ENCODE results near the gene IQSEC1. TPM values are rescaled to one million over a fixed set of nuclear protein-coding genes. Genes with fewer than 3 reads are reported as not detected.

The IQSEC1 gene
- total RNA-seq, 1 donor from 2014 or later: 82.3 TPM

DNA sequence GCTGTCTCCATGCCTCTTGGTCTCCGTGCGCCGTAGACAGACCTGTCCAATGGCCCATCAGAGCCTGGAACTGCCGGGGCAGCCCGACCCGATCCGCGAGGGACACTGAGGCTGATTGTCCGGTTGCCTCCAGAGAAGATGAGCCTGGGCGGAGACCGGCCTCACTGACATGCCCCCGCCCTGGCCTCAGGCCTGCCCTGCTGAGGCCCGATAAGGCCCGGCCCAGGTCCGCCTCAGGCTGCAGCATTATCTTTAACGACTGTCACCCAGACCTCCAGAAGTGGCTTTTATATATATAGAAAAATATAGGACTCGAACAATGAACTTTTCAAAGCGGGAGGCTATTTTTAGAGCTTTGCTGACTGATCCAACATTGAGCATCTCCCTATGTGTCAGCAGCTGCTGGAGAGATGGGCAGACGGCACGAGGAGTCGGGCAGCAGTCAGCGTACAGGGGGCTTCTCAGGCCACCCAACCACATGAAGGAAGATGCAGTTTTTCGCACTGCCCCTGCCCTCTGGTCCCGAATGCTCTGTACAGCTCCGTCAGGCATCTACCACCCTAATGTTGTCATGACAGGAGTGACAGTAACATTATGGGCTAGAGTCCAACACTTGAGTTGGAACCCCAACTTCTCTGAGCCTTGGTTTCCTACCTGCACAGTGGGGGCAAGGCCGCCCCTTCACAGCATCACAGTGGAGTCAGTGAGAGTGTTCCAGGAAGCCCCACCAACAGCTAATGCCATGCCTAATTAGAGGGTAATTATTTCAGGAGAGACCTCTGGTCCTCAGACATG, 119.8 kb downstream of the IQSEC1 start:
- Histone ChIP-seq H3K36me3 (no peaks in the 10 kb centered on the region), H3K4me1 (peaks cover 57% of the 10 kb centered on the region), H3K27me3 (ENCODE audit: low read depth) (no peaks in the 10 kb centered on the region), H3K4me3 (no peak overlapping the region), H3K9me3 (no peaks in the 10 kb centered on the region), H3K27ac (no peak overlapping the region)
- TF ChIP-seq, protein P1, sequence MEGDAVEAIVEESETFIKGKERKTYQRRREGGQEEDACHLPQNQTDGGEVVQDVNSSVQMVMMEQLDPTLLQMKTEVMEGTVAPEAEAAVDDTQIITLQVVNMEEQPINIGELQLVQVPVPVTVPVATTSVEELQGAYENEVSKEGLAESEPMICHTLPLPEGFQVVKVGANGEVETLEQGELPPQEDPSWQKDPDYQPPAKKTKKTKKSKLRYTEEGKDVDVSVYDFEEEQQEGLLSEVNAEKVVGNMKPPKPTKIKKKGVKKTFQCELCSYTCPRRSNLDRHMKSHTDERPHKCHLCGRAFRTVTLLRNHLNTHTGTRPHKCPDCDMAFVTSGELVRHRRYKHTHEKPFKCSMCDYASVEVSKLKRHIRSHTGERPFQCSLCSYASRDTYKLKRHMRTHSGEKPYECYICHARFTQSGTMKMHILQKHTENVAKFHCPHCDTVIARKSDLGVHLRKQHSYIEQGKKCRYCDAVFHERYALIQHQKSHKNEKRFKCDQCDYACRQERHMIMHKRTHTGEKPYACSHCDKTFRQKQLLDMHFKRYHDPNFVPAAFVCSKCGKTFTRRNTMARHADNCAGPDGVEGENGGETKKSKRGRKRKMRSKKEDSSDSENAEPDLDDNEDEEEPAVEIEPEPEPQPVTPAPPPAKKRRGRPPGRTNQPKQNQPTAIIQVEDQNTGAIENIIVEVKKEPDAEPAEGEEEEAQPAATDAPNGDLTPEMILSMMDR (IDR thresholded peaks at IDR 0.05): no peak
- intact Hi-C loops (cut with DNase I): no loop called here
- ATAC-seq: no peak
- no peak for DNase-seq

- Histone ChIP-seq H3K4me3 (no peak overlapping the region), H3K27me3 (ENCODE audit: low read depth) (no peaks in the 10 kb centered on the region), H3K9me3 (no peaks in the 10 kb centered on the region), H3K36me3 (no peaks in the 10 kb centered on the region), H3K27ac (no peak overlapping the region), H3K4me1 (peaks cover 62% of the 10 kb centered on the region)
- no peak for ATAC-seq
- no peak for DNase-seq
- intact Hi-C loops (cut with DNase I): no loop called here
- TF ChIP-seq, protein P1 (IDR thresholded peaks at IDR 0.05): no peak
Measured at GRCh38 chr3:12952343-12953200, 120.7 kb downstream of the IQSEC1 start.

DNA sequence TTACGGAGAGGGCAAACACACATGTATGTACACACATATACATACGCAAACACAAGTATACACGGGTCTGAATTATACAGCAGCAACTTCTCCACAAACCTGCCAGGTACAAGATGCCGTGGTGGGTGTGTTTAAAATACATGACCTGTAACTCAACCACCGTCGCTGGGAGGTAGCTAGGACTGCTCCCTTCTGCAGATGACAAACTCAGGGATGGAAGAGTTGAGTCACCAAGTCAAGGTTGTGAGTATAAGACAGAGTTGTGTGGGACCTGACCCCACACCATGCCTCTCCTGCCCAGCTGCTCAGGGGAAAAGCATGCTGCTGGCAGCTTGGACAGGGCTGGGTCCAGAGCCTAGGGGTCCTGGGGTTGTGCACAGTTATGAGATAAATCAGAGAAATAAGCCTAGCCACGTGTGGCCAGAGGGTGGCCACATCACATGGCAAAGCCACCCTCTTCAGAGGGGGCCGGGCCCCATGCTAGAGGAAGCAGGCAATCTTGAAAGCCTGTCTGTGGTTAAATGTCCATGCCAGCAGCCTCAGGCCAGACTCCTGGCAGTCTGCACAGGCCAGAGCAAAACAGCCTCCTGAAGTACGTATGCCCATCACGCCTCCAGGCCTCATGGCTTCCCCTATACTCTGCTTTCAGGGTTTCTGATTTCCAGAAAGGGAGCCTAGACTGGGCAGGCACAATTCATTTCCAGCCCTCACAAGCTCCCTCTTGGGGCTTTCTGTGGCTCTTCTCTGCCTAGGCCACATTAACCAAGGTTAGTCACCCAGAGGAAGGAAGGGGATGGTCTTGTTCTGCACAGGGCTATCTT, 124.1 kb downstream of the IQSEC1 start:
- Histone ChIP-seq H3K9me3 (no peaks in the 10 kb centered on the region), H3K27ac (no peak overlapping the region), H3K27me3 (ENCODE audit: low read depth) (no peaks in the 10 kb centered on the region), H3K4me3 (no peak overlapping the region), H3K4me1 (peaks cover 48% of the 10 kb centered on the region), H3K36me3 (no peaks in the 10 kb centered on the region)
- DNase-seq (peak; percentile 68), ATAC-seq (peak; percentile 52 to 68)
- intact Hi-C loops (cut with DNase I): no loop called here
- TF ChIP-seq, protein P1 (IDR thresholded peaks at IDR 0.05): peak; percentile 8

- H3K4me1 ChIP-seq: peaks cover 43% of the 10 kb centered on the region
- ATAC-seq (no peak), DNase-seq (no peak)
- H3K27ac ChIP-seq: no peak overlapping the region
- TF ChIP-seq, protein P1 (IDR thresholded peaks at IDR 0.05): no peak
- intact Hi-C loops (cut with DNase I): no loop called here
- H3K36me3 ChIP-seq: no peaks in the 10 kb centered on the region
- no peaks in the 10 kb centered on the region for H3K9me3 ChIP-seq
- H3K4me3 ChIP-seq: no peak overlapping the region
- no peaks in the 10 kb centered on the region for H3K27me3 ChIP-seq (ENCODE audit: low read depth)
Measured at GRCh38 chr3:12948371-12948770, 124.9 kb downstream of the IQSEC1 start.

All from lower lobe of right lung (tissue), 2 donors.